ENCODE measurements around the gene MMP20.

Gene MMP20

DNA sequence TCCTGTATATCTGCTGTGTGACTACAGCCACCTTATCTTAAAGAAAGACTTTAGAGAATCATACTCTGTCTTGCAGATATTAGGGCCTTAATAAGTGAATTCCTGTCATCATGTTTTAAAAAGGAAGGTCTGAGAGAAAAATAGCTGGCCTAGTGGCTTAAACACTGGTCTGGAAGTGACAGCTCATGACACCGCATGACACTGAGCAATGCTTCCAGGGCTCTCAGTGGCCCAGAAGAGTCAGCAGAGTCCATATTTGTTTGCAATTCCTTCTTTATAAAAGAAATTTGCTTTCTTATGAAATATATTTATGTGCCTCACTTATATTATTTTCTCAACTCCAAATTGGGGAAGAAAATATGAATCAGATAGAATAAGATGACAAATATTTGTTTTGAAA is 33.0 kb downstream of the MMP20 start:
- no peak for DNase-seq (ENCODE audit: low read depth in 2 of 2)

DNA sequence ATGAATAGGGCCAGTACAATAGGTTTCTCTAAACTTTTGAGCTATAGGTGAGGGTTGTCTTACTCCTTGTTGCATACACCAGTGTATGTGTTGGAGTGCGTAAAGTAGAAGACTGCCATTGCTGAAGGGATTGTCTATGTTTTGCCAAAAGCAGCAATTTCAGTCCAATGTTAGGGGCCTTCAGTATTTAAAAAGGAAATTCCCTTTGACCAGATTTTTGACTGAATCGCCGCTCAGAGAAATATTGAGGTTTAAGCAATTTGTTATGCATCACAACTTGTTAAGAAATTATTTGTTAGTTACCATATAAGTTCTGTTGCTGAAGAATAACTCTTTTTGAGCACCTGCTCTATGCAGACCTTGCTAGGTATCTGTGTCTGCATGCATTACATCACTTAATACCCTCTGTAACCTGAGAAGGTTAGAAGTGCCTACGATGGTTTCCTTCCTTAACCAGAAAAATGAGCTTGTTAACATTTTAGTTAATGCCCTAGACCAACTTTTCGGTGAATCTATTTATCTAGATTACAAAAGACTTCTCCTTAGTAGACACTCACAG is 33.9 kb downstream of the MMP20 start:
- no peak for DNase-seq (ENCODE audit: low read depth in 2 of 2)

DNA sequence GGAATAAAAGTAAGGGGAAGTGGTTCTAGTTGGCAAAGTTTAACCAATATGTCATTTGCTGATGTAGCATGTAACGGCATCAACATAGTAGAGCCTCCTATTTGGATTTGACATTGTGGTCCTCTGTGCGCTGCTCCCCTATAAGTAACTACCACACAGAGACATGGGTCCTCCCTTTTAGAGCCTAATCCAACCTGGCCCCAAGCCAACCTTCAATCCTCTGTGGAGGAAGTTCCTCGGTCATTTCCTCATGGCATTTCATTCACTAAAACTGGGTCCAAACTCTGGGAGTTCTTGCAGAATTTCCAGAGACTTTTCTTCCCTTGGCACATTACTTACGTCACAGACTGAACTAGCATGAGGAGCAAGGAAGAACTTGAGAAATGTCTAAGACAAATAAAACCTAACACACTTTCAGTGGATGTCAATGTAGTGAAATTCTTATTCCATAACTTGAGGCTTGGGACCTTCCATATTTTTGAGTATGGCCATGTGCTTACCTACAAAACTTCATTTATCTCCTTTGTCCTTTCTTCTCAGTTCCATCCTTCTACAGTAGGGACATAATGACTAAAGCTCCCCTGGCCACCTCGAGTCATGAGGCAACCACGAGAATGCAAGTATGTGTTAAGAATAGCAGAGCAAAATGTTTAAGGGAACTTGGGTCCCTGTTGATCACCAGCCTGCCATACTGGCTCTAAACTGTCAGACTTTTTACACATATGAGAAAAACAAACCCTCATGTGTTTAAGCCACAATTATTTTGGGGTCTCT is 34.7 kb downstream of the MMP20 start:
- no peak for DNase-seq (ENCODE audit: low read depth in 2 of 2)

DNA sequence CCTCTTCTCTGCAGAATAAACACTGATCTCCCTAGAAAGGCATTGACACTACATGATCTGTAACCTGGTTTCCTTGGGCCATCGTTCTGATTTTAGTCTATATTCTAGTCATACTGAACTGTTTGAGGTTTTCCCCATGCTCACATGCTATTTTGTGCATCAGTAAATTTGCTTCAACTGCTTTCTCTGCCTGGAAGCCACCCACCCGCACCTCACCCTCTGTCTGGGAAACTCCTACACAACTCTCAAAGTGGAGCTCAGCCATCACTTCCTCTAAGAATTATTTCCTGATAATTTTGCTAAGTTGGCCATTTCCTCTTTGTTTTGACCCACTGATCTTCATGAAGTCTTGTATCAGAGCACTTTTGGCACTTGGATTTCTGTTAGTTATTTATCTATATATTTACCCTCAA is 36.1 kb downstream of the MMP20 start:
- no peak for DNase-seq (ENCODE audit: low read depth in 2 of 2)

DNA sequence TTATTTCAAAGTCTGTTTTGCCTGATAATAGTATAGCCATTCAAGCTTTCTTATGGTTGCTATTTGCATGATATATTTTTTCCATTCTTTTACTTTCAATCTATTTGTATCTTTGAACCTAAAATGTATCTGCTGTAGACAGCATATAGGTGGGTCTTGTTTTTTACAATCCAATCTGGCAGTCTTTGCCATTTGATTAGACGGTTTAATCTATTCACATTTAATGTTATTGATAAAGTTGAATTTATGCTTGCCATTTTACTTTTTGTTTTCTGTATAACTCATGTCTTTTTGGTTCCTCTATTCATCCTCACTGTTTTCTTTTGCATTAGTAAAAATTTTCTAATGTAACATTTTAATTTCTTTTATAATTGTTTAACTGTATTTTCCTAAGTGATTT is 37.4 kb downstream of the MMP20 start:
- no peak for DNase-seq (ENCODE audit: low read depth in 2 of 2)

DNA sequence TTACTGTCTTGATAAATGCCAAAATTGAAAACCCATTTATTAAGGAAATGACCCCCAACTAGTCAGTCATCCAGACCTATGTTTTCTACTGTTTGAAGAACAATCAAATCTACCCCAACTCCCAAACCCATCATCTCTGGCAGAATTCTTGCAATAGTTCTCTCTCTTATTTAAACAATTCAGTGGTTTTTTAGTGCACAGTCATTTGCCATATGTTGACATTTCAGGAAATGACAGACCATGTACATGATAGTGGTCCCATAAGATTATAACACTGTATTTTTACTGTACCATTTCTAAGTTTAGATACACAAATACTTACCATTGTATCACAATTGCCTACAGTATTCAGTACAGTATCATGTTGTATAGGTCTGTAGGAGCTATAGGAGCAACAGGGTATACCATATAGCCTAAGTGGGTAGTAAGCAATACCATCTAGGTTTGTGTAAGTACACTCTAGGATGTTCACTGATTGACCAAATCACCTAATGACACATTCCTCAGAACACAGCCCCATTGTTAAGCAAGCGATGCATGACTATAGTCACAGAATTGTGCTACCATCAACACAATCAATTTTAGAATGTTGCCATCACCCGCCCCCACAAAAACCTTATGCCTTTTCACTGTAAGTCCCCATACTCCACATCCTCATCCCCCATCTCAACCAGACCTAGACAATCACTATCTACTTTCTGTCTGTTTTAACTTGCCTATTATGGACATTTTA is 41.8 kb downstream of the MMP20 start:
- no peak for DNase-seq (ENCODE audit: low read depth in 2 of 2)

DNA sequence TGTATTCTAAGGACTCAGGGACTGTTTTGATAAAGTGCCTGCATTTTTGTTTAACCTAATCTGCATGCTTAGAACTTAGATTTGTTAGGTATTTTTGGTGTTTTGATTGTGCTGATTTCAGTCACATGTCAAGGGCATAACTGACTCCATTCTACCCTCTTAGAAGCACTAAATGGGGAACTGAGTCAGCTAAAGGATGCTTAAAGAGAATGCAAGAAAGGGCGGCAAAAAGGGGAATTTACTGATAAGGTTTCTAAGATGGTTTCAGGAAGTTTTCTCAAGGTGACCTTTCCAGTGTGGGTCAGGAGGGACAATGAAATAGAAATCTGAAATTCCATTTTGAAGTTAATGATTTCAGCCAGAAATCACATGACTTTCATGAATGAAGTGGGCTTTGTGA is 43.0 kb downstream of the MMP20 start:
- no peak for DNase-seq (ENCODE audit: low read depth in 2 of 2)

DNA sequence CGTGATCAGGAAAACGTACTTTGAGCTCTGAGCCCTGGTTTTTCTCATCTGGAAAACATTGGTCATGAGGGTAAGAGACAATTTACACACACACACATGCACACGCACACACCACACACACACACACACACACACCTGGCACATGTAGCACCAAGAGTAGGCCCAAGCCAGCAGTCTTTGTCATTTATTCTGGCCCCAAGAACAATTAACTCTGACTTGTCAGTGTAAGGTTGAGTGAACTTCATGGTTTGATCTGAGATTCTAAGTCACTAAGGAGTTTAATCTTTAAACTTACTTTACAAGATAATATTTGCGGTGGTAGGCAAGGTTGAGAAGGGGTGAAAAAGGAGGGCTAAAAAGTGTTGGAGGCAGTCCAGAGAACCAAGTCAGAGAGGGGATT is 44.1 kb downstream of the MMP20 start:
- no peak for DNase-seq (ENCODE audit: low read depth in 2 of 2)

DNA sequence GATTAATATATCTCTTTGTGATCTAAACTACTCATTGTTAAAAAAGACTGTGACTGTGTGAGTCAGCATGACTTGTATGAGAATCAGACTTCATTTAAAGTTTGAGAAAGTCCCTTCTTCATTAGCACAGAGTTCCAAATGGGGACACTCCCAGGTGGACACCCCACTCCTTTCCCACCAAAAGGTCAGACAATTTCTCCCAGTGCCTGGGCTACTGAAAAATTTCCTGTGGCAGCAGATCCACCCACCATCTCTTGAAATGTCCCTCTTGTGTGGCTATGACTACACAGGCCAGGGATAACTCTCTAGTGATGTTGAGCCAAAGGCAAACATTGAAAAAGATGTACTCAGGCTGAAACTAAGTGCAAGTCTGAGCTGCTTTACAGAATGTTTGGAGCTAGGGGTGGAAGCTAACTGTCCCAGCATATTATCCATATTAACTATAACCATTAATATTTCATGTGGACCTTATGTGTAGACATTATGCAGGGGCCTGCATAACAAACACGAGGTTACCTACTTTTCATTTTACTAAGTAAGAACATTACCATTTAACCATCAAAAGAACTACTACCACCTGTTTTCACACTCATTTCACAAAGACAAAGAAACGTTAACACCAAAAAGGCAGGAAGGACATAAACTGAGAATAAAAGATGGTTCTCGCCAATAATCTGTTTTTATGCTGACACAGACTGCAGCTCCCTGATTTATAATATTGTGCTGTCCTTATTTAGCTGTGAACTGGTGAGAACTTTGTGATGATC is 44.8 kb downstream of the MMP20 start:
- DNase-seq (ENCODE audit: low read depth in 2 of 2) = no peak

DNA sequence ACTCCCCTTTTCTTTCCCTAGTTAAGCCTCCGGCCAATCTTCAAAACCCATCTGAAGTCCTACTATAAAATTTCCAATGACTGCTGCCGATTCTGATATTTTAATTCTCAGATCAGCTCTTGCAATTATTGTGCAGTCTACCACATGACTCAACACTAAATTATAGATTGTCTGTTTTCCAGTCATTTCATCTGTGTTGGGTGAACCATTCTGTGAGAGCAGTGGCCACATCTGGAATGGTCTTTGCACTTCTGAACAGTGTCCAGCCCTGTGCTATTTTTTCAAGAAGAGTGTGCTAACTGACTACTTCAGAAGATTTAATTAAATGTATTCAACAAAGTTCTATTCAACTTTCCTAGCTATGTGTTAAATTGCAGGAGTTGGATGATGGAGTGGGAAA is 47.4 kb downstream of the MMP20 start:
- DNase-seq (ENCODE audit: low read depth in 2 of 2) = no peak

DNA sequence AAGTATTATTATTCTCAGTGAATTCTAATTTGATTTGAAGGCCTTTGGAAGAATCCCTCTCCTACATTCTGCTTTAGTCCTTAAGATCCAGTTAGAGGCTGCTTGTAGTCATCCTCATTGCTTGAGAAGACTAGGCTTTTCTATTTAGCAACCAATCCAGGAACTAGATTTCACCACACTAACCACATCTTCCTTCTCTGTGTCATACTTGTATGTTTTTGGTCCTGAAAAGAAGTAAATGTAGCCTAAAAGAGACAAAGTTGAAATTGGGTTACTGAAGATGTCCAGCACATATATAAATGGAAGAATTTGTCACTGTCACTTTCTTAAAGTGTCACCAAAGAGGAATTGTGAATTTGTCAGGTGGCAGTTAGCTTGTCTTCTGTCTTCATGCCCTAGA is 48.0 kb downstream of the MMP20 start:
- DNase-seq (ENCODE audit: low read depth in 2 of 2) = no peak

DNA sequence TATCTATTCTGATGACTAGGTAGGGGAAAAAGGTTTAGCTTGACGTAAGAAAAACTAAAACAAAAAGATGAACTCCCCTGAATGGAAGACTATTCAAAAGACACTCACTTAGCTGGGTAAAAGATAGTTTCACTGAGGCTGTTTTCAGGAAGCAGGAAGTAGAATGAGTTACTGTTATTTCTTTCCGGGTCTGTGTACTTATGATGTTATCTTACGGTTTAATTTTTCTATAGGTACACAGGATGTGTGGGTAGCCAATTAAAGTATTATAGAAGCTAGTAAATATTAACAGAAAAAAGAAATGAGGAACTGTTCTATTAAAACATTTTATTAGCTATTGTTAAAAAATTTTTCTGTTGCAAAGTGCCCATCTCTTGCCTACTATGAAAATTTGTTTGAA is 48.8 kb downstream of the MMP20 start:
- DNase-seq (ENCODE audit: low read depth in 2 of 2) = no peak

DNA sequence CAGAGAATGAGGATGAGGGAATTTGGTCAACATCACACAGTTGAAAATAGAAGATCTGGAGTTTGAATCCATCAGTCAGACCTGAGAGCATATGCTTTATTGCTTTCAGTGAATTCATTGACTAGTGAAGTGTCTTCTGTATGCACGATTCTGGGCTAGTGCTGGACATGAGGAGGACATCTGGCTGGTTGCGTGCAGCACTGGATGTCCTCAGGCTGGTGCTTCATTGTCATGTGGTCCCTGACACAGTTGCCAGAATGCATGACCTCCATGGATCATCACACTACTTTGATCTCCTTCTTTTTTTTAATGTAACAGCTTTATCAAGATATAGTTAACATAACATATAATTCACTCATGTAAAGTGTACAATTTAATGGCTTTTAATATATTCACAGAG is 50.1 kb downstream of the MMP20 start:
- DNase-seq (ENCODE audit: low read depth in 2 of 2) = no peak

DNA sequence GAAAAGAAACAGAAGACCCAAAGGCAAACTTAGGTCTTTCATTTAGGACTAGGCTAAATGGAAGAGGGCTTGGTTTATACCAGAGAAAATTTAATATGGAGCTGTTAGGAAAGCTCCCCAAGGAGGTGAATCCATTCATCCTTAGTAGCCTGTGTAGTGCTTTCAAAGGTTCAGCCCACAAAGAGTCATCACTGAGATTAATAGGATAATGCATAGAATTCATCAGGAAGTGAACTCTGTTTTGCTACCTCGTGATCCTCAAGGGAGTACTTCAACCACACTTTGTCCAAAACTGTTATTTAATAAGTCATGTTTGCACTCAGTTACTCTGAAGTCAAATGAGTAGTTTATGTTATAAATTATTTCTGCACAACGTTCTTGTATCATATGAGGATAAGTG is 51.3 kb downstream of the MMP20 start:
- DNase-seq (ENCODE audit: low read depth in 2 of 2) = no peak

DNA sequence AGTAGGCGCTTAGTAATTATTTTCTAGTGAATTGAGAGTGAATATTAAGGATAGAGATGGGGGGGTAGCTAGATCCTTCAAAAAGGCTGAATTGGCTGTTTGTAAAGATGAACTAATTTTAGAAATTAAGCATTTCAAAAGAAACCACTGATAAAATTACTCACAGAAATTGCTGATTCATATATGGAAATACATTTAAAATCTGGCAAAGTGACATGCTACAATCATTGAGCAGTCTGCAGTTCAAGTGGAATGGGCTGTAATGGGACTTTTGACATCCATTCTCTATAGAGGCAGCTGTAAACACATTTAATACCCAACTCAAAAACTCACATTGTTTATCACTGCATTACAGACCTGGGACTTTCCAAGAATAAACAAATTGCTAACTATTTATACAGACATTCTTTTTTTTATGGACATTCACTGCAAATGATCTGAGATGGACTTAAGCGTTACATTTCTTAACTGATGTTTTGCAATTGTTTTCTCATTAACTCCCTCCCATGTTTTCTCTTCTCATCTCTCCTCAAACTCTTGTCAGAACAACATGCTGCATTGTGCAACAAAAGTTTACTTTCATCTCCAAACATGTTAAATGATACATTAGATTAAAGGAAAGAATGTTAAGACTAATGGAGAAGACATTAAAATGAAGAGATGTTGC is 52.4 kb downstream of the MMP20 start:
- no peak for DNase-seq (ENCODE audit: low read depth in 2 of 2)

DNA sequence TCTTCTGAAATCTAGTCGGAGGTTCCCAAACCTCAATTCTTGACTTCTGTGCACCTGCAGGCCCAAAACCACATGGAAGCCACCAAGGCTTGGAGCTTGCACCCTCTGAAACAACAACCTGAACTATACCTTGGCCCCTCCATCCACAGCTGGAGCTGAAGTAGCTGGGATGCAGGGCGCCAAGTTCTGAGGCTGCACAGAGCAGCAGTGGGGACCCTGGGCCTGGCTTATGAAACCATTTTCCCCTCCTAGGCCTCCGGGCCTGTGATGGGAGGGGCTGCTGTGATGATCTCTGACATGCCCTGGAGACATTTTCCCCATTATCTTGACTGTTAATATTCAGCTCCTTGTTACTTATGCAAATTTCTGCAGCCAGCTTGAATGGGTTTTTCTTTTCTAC is 56.3 kb downstream of the MMP20 start:
- DNase-seq (ENCODE audit: low read depth in 2 of 2) = no peak

DNA sequence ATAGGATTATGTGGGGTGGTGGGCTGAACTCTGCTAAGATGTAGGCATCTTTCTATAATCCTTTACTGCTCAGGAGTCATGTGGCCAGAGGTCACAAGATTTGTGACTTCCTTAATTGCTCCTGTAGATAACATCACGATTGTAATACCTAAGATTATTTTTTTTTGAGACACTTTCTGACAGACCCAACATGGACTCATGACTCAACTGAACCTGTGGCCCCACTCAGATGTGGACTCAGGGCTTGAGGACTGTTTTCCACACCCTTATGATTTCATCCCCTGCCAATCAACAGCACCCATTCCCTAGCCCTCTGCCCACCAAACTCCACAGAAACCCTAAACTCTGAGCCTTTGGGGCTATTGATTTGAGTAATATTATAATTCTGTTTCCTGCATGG is 59.0 kb downstream of the MMP20 start:
- DNase-seq (ENCODE audit: low read depth in 2 of 2) = no peak

DNA sequence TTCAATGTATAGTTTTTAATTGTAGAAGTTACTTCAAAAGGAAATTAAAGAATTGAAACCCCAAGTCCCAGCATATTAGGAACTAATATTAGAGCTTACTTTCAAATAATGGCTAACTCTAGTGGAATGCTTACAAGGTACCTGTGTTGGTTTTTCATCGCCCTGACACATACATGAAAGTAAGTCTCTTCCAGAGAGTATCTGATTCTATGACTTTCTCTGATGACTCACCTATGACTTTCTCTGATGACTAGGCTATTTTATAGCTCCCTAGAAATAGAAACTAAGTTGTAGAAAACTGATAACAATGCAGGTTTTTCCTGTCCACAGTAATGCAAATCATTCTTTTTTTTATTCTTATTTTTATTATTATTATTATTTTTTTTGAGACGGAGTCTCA is 61.0 kb downstream of the MMP20 start:
- DNase-seq (ENCODE audit: low read depth in 2 of 2) = no peak

DNA sequence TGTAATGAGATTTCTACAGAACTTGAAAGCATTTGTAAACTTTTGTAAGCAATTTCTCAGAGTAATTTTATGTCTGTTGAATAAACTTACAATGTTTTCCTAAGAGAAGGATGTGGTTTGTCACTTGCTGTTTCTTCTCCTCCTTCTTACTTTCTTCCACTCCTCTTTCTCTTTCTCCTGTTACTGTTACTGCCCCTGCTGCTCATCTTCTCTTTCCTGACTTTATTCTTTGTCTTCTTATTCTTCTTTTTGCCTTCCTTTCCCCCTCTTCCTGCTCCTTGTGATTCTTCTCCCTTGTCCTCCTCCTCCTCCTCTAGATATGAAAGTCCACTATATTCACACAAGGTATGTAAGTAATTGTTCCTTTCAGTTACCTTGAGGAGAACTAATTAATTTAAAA is 63.5 kb downstream of the MMP20 start:
- no peak for DNase-seq (ENCODE audit: low read depth in 2 of 2)

DNA sequence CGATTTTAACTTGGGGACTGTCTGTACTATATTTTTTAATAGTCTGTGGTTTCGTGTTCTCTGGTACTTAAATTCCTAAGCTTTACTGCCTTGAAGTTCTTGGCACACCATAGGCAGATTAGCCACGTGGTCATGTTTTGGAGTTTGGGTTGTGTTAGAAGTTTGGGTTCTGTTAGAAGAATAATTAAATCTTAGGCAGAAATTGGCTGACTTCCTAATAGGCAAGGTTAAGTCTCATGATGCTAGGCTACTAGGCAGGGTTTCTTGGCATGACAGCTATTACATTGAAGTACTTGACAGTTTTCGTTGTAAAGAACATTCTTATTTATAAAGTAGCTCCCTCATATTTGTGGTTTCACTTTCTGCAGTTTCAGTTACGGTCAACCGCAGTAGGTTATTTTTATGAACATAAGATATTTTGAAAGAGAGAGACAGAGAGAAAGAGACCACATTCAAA is 64.5 kb downstream of the MMP20 start:
- DNase-seq (ENCODE audit: low read depth in 2 of 2) = no peak

DNA sequence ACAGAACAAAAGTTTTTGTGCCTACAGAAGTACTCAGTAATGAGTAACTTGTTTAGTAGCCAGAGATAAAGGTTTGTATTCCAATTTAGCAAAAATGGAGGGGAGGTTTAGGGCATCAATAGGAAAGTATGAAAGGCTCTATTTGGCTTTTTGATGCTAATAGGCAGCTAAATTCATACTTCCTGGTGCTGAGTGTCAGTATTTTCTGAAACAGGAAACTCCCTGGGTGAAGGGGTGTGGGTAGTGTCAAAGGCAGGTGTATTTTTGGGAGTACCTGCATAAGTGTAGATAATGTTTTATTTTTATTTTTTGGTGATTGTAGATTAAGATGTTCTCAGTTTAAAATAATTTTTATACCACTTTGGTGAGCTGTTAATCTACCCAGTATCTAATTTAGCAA is 65.3 kb downstream of the MMP20 start:
- no peak for DNase-seq (ENCODE audit: low read depth in 2 of 2)

DNA sequence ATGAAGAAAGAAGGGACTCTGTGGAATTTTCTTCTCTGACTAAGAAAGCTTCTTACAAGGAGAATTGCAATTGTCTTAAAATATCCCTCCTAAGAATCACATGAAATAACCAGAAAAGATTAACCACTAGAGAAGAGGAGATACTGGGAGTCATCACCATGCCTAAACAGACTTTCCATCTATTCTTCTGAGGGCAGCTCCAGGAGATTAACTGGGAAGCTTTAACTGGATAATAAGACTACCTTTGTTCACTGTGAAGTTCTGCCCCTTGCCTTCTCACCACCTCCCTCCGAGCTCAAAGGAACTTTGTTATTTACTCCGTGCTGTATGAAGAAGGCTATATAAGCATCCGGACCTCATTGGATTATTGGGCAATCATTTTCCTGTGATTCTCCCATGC is 70.0 kb downstream of the MMP20 start:
- no peak for DNase-seq (ENCODE audit: low read depth in 2 of 2)
